HEK293T (cell line): ENCODE results near the gene TULP1.

Source experiments
- ARNT ChIP-seq: fragments of 450-650 bp; IDR thresholded peaks from 2 replicates; pipeline ENCODE4 v1.6.1; 2017; ENCODE audit warnings: mild to moderate bottlenecking
- BHLHE40 ChIP-seq: fragments of 450-650 bp; IDR thresholded peaks from 2 replicates; pipeline ENCODE4 v1.6.1; 2016; ENCODE audit warnings: mild to moderate bottlenecking, moderate library complexity, borderline replicate concordance
- CTBP1 ChIP-seq: fragments of 450-650 bp; IDR thresholded peaks from 2 replicates; pipeline ENCODE4 v1.6.1; 2016; ENCODE audit warnings: borderline replicate concordance
- ELF4 ChIP-seq: fragments of 450-650 bp; IDR thresholded peaks from 2 replicates; pipeline ENCODE4 v1.6.1; 2017; ENCODE audit warnings: antibody characterized with exemption
- FOXK2 ChIP-seq: fragments of 450-650 bp; IDR thresholded peaks from 2 replicates; pipeline ENCODE4 v1.6.1; 2016; ENCODE audit warnings: mild to moderate bottlenecking
- HDGF ChIP-seq: fragments of 450-650 bp; IDR thresholded peaks from 2 replicates; pipeline ENCODE4 v1.6.1; 2017; ENCODE audit warnings: antibody characterized with exemption, borderline replicate concordance
- L3MBTL2 ChIP-seq: fragments of 450-650 bp; conservative IDR thresholded peaks from 2 replicates; pipeline ENCODE4 v1.6.1; 2016; ENCODE audit warnings: mild to moderate bottlenecking
- NFRKB ChIP-seq: fragments of 450-650 bp; IDR thresholded peaks from 2 replicates; pipeline ENCODE4 v1.6.1; 2016; ENCODE audit warnings: mild to moderate bottlenecking, moderate library complexity
- SP1 ChIP-seq: fragments of 450-650 bp; IDR thresholded peaks from 2 replicates; pipeline ENCODE4 v1.6.1; 2017
- SUZ12 ChIP-seq: fragments of 450-650 bp; IDR thresholded peaks from 2 replicates; pipeline ENCODE4 v1.6.1; 2016; ENCODE audit warnings: mild to moderate bottlenecking
- TARDBP ChIP-seq: fragments of 450-650 bp; IDR thresholded peaks from 2 replicates; pipeline ENCODE4 v1.6.1; 2016
- ZNF384 ChIP-seq: fragments of 450-650 bp; IDR thresholded peaks from 2 replicates; pipeline ENCODE4 v1.6.1; 2016

DNA sequence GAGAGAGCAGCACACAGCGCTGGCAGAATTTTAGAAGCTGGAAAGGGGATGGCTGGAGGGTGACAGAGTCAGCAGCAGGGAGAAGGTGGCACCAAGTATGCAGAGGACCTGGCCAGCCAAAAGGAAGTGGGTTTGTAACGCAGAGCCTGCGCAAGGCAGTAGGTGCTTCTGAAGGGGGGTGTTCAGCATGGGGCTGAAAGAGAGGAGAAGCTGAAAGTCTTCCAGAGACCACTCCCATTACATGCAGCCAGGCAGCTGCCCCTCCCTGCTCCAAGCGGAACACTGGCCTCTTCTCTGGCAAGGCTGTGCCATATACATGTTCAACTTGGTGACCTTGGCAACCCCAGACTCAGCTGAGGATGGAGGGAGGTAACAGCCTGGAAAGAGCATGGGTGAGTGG, 42.1 kb upstream of the TULP1 start:
- no peak for TF ChIP-seq HDGF
- no peak for TF ChIP-seq TARDBP
- no peak for TF ChIP-seq SP1
- no peak for TF ChIP-seq L3MBTL2
- no peak for TF ChIP-seq FOXK2
- no peak for TF ChIP-seq ELF4
- no peak for TF ChIP-seq NFRKB
- no peak for TF ChIP-seq SUZ12
- TF ChIP-seq CTBP1 = no peak
- TF ChIP-seq ARNT = no peak
- no peak for TF ChIP-seq ZNF384
- TF ChIP-seq BHLHE40 = no peak
